Endothelial cell of hepatic sinusoid (primary cell): ENCODE measurements around the gene DIP2C.
"Not testable (repeated sequence)": the region's sequence is repeated elsewhere in the genome, so short reads cannot be mapped to it uniquely, and the experiment has no call there.

Experiments
- in situ Hi-C: cut with HindIII; loops from 2 replicates; pipeline ENCODE4 v1.10.0; 2017; ENCODE audit warnings: low sequenced_read_pairs

DIP2C gene

DNA sequence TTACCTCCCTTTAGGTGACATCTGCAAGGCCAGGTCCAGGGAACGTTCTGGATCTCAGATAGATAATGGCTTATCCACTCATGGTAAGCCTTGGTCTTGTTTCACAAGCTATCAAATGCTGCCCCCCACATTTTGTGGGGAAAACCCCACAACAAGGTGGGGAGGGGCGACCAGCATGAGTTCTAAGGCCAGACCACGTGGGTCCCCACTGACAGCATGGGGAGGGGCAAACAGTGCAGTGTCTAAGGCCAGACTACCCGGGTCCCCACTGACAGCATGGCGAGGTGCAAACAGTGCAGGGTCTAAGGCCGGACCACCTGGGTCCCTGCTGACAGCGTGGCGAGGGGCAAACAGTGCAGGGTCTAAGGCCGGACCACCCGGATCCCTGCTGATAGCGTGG, 102.8 kb downstream of the DIP2C start:
- in situ Hi-C loops: no loop called here

DNA sequence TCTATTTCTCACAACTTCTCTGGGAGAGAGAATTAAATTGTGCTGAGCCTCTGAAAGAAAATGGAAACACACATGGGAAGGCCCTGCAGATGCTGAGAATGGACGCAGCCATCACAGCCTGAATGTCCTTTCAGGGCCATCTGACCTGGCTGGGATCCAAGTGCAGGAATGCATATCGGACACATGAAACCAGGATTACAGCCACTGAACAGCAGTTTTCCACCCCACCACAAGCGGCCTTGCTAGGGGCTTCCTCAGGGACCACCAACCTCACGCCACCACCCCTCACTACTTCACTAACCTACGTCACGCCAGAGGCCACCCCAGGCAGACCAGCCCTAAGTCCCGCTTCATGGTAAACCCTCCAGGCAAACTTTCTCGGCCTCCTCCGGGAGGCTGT, 103.3 kb downstream of the DIP2C start:
- in situ Hi-C loops: no loop called here

DNA sequence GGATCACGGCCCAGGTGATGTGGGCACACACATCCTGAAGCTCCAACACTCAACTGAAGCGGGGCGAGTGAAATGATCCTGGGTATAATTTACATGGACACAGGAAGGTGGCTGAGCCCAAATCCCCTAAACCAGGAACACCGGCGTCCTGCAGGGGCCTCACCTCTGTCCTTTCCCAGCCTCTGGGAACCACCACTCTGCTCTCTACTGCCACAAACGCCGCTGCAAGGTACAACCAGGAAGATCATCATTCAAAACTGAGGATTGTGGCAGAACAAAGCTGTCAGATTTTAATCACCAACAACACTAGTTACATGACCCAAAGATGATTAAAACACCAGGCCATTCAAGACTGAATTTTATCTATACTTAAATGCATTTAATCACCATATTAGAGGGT, 104.0 kb downstream of the DIP2C start:
- in situ Hi-C loops: no loop called here

DNA sequence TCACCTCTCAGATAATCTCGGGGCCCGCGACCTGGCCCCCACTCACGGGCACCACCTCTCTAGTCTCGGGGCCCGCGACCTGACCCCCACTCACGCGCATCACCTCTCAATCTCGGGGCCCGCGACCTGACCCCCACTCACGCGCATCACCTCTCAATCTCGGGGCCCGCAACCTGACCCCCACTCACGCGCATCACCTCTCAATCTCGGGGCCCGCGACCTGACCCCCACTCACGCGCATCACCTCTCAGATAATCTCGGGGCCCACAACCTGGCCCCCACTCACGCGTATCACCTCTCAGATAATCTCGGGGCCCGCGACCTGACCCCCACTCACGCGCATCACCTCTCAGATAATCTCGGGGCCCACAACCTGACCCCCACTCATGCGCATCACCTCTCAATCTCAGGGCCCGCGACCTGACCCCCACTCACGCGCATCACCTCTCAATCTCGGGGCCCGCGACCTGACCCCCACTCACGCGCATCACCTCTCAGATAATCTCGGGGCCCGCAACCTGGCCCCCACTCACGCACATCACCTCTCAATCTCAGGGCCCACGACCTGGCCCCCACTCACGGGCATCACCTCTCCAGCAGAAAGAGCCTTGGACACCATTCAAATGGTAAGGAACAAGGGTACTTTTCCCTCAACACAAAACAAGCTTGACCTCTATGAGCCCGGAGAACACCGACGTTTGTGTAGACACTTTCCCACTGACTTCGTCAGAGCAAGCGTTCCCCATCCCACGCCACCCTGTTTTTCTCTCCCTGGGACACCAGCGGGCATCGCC, 104.8 kb downstream of the DIP2C start:
- in situ Hi-C loops: not testable (repeated sequence)

DNA sequence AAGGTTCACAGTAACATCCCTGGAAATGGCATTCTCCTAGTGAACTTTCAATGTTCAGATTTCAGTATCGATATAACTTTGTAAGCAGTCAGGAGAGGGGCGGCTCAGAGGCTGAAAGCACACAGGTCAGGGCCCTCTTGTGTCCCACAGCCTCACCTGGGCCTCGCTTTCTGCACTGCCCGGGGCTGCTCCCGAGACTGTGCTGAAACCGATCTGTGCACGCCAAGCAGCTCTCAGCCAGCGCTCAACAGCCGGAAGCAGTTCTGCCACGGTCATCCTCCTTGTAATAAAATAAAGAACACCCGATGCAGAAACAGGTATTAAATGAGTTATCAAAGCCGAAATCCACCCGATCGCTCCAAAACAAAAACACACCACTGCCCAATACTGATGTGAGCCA, 106.0 kb downstream of the DIP2C start:
- in situ Hi-C loops: no loop called here

DNA sequence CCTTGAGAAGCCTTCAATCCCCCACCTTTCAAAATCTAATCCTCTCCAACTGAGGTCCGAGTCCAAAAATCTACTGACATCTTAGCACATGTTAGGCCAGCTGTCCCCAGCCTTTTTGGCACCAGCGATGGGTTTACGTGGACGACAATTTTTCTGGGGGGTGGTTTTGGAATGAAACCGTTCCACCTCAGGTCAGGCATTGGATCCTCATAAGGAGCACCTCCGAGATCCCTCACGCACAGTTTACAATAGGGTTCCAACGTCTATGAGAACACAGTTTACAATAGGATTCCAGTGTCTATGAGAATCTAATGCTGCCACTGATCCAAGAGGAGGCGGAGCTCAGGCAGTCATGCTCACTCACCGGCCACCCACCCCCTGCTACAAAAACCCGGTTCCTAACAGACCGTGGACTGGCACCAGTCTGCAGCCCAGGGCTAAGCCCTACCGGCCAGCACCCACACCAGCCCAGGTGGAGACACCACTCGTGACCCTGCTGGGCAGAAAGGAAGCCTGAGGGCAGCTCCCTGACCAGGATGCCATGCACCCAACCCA, 107.6 kb downstream of the DIP2C start:
- in situ Hi-C loops: no loop called here

DNA sequence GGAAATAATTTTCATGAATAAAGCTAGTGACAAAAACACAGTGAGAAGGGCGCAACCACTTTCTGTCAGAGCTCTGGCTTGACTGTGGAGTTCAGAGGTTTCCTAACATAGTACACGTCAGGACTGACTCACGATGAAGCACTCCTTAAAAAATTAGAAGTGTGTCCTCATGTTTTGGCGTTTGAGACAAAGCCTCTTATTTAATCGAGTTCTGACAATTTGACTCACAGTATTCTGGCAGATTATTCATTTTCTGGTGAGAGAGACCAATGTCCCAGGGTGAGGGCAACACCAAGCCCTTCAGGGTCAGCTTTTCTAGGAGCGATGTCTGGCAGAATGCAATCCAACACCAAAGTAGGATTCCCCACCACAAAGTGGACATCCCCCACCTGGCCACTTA, 108.7 kb downstream of the DIP2C start:
- in situ Hi-C loops: no loop called here

DNA sequence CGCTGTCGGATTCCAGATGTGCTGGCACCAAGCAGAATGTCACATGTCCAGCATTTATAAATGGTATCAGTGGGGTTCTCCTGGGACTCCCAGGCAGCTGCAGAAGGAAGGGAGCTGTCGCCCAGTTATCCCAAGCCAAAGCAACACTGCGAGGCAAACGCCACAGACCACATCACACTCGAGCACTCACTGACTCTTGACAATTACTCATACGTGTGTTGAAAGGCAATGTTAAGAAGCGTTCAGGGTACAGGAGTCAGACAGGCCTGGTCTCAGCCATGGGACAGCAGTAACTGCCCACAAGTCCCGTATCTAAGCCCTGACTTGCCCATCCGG, 113.4 kb downstream of the DIP2C start:
- in situ Hi-C loops: no loop called here

DNA sequence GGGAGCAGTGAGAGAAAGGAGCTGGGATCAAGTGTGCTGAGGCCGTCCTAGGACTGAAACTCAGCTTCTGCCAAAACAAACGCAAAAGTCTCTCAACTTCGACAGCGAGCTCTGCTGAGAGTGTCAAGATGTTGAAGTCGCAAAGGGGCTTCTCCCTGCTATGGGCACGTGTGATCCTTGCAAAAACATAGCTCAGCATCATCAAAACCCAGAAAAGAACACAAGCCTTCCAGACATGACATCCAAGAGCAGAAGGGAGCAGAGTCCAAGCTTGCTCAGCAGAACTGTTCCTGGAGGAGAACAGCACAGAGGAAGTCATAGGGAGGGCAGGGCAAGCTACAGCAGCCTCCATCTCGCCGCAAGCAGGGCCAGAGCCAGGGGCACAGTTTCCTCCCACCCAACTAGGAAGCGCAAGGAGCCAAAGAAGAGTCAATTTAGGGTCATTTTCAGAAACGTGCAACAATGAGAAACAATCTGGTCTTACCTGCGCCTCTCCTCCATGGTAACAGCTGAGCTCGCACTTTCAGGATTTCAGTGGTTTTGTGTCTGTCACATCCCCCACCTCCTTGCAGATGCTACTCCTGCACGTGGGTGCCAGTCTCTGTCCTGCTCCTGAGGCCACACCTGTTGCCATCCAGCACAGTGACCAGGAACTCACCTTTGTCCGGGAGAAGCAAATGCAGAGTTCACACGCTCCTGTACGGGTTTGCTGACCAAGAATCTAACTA, 113.9 kb downstream of the DIP2C start:
- in situ Hi-C loops: no loop called here

DNA sequence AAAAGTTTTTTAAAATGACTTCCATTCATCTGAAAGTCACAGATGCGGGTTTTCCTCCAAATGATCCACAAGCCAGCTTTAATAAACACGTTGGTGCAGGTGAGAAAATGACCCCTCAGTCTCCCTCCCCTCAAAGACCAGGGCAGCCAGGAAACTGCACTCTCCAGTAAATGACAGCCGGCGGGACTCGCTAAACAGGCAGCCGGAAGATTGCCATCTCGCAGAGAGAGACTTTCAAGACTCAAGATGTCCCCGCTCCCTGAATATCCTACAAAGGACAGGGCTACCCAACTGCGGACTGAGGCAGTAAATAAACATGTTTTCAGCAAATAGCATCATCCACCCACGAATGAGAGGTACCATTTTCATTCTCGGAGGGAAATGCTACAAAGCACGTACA, 116.8 kb downstream of the DIP2C start:
- in situ Hi-C loops: no loop called here

DNA sequence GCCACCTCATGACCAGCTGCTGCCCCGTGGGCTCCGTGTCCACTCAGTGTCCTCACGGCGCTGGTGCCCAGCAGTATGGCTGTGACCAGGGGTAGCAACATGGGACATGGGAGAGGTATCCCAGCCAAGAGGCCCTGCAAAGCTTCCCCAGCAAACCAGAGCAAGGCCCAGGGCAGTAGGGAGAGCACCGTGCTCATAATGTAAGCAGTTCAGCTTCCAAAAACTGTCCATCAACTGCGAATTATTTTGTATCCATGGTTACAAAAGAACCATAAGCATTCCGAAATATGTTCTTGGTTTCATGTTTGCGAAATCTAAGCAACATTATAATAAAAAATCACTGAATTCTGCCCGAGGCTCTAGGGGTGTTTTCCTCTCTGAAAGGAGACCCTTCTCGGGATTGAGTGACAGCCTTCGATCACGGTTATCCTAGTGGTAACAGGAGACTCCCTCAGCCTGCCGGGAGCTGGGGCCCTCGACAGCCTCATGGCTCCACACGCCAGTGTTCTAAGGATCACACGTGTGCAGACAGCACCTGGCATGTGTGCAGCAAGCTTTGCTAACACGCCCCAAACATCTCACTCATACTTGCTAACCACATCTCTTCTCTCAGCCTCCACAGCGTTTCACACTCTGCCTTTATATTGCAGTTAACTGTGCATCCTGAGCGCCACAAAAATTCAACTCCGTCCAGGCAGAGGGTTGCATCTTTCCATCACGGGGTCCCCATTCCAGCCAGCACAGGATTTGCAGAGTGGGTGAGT, 117.6 kb downstream of the DIP2C start:
- in situ Hi-C loops: no loop called here

DNA sequence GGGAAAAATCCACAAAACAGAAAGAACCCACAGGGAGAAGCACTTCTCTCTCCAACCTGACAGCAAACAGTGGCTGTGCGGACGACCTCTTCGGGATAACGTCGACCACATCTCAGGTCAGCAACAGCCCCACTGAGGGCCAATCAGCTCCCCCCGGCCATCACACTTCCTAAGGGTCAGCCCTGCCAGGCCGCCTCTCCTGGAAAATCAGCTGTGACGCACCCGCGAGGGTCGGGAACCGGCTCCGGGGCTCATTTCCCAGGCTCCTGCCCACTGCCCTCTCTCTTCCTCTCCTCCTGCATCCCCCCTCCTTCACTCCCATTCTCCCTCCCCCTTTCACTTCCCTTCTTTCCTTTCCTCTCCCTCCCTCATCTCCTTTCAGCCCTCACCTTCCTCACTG, 118.3 kb downstream of the DIP2C start:
- in situ Hi-C loops: no loop called here

DNA sequence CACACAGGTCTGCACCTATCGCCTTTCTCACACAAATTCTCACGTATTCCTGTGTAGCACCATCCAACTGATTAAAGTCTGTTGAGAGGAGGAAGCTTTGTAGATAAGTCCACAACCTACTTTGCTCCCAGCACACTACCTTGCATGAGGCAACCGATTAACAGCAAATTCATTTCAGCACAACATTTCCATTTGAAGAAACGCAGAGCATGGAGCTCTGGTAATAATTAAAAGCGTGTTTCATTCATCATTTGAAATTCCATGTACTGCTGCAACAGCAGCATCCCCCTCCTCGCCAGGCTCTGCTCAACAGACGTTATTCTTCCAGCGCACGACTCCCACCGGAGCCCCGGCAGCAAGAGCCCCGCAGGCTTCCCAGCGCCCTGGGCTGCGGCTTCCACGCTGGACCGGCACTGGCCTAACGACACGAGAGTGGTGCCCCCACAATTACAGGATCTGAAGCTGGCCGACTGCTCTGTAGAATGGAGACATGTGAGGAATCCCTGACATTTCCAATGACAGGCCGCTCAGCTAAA, 118.8 kb downstream of the DIP2C start:
- in situ Hi-C loops: no loop called here

DNA sequence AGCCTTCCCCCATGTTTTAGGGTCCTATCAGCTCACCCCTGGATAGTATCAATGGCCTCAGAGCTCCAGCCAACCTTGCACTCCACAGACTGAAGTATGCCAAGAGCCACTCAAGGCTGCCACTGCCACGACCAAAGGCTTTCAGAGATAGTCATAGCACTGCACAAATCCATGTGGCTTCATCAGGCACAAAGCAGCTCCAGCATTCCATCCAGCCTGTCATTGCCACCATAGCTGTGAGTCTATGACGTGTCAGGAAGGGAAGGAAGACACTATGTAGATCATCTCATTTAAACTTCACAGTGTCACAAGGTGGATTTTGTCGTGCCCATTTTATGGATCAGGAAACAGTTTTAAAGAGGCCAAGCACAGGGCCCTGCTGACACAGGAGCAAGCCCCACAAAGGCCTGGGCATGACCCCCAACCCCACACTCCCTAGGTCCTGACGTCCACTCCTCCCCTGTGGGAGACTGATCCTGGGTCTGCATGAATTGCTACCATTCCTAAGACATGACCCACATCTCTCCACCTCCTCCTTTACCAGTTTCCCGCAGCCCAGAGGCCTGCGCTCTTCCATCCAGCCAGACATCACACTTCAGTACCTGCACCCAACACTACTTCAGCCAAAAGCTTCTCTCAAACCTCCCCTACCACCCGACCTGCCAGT, 119.4 kb downstream of the DIP2C start:
- in situ Hi-C loops: no loop called here

DNA sequence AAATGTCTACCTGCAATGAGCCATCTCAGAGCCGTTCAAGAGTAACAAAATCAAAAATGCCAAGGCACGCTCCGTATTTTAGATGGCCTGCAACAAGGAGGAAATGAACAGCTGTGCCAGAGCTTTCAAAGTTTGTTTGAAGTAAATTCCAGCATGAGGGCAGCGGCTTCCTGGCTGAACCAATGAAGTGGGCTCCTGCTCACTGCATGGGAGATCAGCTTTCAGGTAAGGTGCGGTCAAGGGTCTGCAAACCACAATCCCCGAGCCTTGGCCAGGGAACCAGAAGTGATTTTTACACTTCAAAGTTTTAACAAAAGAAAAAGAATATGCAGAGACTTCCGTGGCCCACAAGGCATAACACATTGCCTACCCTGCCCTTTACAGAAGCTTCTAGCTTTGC, 120.6 kb downstream of the DIP2C start:
- in situ Hi-C loops: no loop called here

DNA sequence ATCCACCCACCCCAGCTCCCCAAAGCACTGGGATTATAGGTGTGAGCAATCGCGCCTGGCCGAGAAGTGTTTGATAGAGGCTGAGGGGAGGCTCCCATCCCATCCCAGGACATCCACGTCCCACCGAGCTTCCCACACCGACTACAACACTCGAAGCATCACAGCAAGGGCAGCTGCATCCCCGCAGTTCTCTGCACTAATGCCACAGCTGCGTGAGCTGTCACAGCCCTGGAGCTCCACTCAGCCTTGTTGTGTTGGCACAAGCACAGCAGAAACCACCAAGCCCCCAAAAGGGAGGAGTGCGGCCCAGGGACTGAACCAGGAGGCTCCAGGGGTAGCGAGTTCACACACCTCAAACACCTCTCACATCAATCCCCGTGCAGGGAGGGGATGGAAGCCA, 121.6 kb downstream of the DIP2C start:
- in situ Hi-C loops: no loop called here

DNA sequence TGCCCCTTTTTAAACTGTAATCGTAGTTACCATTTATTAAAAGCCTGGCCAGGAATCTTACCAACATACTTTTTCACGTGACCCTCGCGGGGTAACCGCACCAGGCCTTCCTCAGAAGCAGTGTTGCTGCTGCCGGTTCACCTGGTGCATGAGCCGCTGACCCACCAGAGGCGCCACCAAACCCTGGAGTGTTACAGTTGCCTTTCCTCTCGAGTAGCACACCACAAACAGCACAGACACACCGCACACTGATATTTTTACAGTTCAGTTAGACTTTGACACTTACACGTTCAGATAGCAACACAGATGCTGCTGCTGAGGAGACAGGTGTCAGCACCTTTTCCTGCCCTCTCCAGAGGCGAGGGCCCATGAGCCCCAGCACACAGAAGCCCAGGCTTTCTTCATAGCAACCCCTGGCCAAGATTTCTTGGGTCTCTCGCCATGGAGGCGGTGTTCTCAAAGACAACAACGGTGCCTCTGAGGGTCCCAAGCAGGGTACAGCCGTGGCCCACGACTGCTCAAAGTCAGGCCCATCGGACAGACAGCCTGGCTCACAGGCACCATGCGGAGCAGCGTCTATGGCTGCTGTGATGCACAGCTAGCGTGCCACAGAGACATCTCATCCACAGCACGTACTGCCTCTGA, 123.1 kb downstream of the DIP2C start:
- in situ Hi-C loops: no loop called here

DNA sequence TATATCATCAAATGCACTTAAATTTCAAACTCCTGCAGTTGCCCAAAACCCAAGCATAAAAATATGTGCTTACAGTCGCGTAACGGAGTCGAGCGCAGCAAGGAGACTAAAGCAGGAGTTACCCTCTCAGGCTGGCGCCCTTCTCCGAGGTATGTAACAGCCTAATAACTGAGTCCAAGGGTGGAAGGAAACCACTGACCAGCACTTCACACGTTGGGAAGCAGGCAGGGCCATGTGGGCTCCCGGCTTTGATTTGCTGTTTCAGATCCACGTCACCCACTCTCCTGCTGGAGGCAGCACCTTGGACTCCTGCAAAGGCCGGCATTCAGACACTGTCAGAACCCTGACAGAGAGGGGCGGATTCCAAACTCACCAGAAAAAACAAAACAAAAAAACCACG, 123.8 kb downstream of the DIP2C start:
- in situ Hi-C loops: no loop called here

DNA sequence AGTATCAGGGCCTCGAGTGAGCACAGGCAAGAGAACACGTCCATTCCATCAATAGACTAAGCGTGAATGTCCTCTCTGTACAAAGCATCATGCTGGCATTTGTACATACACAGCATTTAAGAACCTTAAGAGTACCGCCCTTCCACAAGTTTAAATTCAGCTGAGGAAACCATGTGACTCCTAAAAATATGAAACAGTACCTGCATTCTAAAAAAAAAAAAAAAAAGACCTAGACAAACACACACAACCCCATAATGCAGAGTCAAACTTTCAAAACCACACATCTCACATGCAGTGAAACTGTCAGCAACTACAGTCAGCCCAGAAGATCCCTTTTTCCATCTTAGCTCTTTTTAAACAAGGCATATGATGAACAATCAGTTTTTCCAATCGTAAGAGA, 124.3 kb downstream of the DIP2C start:
- in situ Hi-C loops: no loop called here

DNA sequence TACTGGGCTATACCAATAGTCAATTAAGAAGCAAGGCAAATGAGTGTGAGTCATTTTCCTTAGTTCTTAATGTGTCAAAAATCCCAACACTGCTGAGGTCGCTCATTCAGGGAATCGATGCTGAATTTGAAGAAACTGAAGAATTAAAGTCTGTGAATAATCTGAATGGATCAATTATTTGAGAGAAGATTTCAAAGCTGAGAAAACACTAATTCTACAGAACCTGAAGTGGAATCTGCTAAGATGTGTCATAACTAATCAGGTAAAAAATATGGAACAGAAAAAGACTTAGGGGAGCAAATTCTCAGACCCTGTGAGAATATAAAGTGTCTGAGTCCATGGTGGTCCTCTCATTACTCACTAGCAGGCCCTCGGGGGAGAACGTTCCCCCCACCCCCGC, 125.6 kb downstream of the DIP2C start:
- in situ Hi-C loops: no loop called here
